Measurements from ENCODE around the gene EID2B. TPM values are rescaled to one million over a fixed set of nuclear protein-coding genes. Genes with fewer than 3 reads are reported as not detected.

The EID2B gene
- total and polyA plus RNA-seq, 2 of the 13 experiments (the other 11 are each of a cell fraction or from before 2014, with no cell fraction given), result 2.5 to 3.7 TPM

GRCh38 chr19:39502640-39503417, 29.8 kb downstream of the EID2B start (continued):
- TF ChIP-seq, protein P1, sequence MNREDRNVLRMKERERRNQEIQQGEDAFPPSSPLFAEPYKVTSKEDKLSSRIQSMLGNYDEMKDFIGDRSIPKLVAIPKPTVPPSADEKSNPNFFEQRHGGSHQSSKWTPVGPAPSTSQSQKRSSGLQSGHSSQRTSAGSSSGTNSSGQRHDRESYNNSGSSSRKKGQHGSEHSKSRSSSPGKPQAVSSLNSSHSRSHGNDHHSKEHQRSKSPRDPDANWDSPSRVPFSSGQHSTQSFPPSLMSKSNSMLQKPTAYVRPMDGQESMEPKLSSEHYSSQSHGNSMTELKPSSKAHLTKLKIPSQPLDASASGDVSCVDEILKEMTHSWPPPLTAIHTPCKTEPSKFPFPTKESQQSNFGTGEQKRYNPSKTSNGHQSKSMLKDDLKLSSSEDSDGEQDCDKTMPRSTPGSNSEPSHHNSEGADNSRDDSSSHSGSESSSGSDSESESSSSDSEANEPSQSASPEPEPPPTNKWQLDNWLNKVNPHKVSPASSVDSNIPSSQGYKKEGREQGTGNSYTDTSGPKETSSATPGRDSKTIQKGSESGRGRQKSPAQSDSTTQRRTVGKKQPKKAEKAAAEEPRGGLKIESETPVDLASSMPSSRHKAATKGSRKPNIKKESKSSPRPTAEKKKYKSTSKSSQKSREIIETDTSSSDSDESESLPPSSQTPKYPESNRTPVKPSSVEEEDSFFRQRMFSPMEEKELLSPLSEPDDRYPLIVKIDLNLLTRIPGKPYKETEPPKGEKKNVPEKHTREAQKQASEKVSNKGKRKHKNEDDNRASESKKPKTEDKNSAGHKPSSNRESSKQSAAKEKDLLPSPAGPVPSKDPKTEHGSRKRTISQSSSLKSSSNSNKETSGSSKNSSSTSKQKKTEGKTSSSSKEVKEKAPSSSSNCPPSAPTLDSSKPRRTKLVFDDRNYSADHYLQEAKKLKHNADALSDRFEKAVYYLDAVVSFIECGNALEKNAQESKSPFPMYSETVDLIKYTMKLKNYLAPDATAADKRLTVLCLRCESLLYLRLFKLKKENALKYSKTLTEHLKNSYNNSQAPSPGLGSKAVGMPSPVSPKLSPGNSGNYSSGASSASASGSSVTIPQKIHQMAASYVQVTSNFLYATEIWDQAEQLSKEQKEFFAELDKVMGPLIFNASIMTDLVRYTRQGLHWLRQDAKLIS (CRISPR knock-in tag; IDR thresholded peaks at IDR 0.05), result 0 out of 2 replicates have a peak, but pooled peaks have one; percentile 53
- TF ChIP-seq ZMAT3 (CRISPR knock-in tag; conservative IDR thresholded peaks at IDR 0.05) (peak; percentile 100), RELA (CRISPR knock-in tag; IDR thresholded peaks at IDR 0.05) (no peak), PPARG (CRISPR knock-in tag; conservative IDR thresholded peaks at IDR 0.05) (peak; percentile 51), GABPB1 (CRISPR knock-in tag; IDR thresholded peaks at IDR 0.05) (peak; percentile 71; the same call in 1 of the 2 replicates), KAT7 (CRISPR knock-in tag; IDR thresholded peaks at IDR 0.05; ENCODE audit: borderline replicate concordance) (no peak), SP1 (IDR thresholded peaks at IDR 0.05) (no peak), SP1 (CRISPR knock-in tag; IDR thresholded peaks at IDR 0.05) (peak; percentile 33; the same call in 1 of the 2 replicates), SSRP1 (CRISPR knock-in tag; IDR thresholded peaks at IDR 0.05) (no peak), NR2F1 (CRISPR knock-in tag; IDR thresholded peaks at IDR 0.05) (no peak), IRF2 (CRISPR knock-in tag; IDR thresholded peaks at IDR 0.05) (peak; percentile 77; the same call in 1 of the 2 replicates), GPN1 (CRISPR knock-in tag; IDR thresholded peaks at IDR 0.05; ENCODE audit: borderline replicate concordance) (peak; percentile 78; the same call in 1 of the 2 replicates), MYPOP (CRISPR knock-in tag; IDR thresholded peaks at IDR 0.05) (peak; percentile 95), ZNF333 (CRISPR knock-in tag; IDR thresholded peaks at IDR 0.05; ENCODE audit: borderline replicate concordance) (no peak), RERE (CRISPR knock-in tag; IDR thresholded peaks at IDR 0.05; ENCODE audit: low read depth) (peak; percentile 49; the same call in 1 of the 2 replicates), TEAD3 (CRISPR knock-in tag; optimal IDR thresholded peaks at IDR 0.05; ENCODE audit: borderline replicate concordance) (peak; percentile 54), PHB2 (IDR thresholded peaks at IDR 0.05; ENCODE audit: partially characterized antibody) (no peak), SIX4 (CRISPR knock-in tag; IDR thresholded peaks at IDR 0.05) (peak; percentile 32; the same call in 1 of the 2 replicates)
- TF ChIP-seq, protein P2, sequence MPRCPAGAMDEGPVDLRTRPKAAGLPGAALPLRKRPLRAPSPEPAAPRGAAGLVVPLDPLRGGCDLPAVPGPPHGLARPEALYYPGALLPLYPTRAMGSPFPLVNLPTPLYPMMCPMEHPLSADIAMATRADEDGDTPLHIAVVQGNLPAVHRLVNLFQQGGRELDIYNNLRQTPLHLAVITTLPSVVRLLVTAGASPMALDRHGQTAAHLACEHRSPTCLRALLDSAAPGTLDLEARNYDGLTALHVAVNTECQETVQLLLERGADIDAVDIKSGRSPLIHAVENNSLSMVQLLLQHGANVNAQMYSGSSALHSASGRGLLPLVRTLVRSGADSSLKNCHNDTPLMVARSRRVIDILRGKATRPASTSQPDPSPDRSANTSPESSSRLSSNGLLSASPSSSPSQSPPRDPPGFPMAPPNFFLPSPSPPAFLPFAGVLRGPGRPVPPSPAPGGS (CRISPR knock-in tag; IDR thresholded peaks at IDR 0.05), result peak; percentile 100

Data from HepG2 (cell line).